H1 (cell line): ENCODE results near the gene PHC2.

Source experiments
- CTCF ChIP-seq, 3 experiments: IDR thresholded peaks; 1 replicate in 2 of 3; 2 replicates in 1 of 3; pipeline versions ENCODE4 v1.5.1 to v1.6.1; 2011; ENCODE audit warnings: low read length in 3 of 3, mild to moderate bottlenecking in 3 of 3, inconsistent platforms in 2 of 3, low read depth in 1 of 3, moderate library complexity in 1 of 3; ENCODE audit not compliant: insufficient read depth in 1 of 3; ENCODE audit errors: control extremely low read depth in 1 of 3
- EP300 ChIP-seq, 2 experiments: IDR thresholded peaks; 1 replicate in 1 of 2; 2 replicates in 1 of 2; pipeline ENCODE4 v1.6.1; 2011 to 2012; ENCODE audit warnings: low read depth in 2 of 2, low read length in 2 of 2, mild to moderate bottlenecking in 2 of 2, borderline replicate concordance in 1 of 2, inconsistent platforms in 1 of 2, moderate library complexity in 1 of 2
- HDAC2 ChIP-seq, 2 experiments: fragments of 300-600 bp in 1 of 2; sonication (generic) in 1 of 2; IDR thresholded peaks; 2 replicates each; pipeline ENCODE4 v1.6.1; 2011 to 2012; ENCODE audit warnings: low read depth in 2 of 2, low read length in 2 of 2, mild to moderate bottlenecking in 2 of 2, moderate library complexity in 2 of 2, borderline replicate concordance in 1 of 2, inconsistent platforms in 1 of 2
- NRF1 ChIP-seq: IDR thresholded peaks from 2 replicates; pipeline ENCODE4 v1.6.1; 2011; ENCODE audit warnings: mild to moderate bottlenecking, low read depth, low read length, improper control_type of control experiment
- RAD21 ChIP-seq, 2 experiments: IDR thresholded peaks in 1 of 2; conservative IDR thresholded peaks in 1 of 2; 2 replicates each; pipeline ENCODE4 v1.6.1; 2011; ENCODE audit warnings: low read depth in 2 of 2, low read length in 2 of 2, improper control_type of control experiment in 1 of 2, inconsistent platforms in 1 of 2, mild to moderate bottlenecking in 1 of 2, moderate library complexity in 1 of 2
- SP1 ChIP-seq: IDR thresholded peaks from 2 replicates; pipeline ENCODE4 v1.6.1; 2011; ENCODE audit warnings: low read depth, low read length
- TAF1 ChIP-seq: IDR thresholded peaks from 2 replicates; pipeline ENCODE4 v1.6.1; 2011; ENCODE audit warnings: mild to moderate bottlenecking, low read depth, low read length
- ZNF274 ChIP-seq: IDR thresholded peaks from 2 replicates; pipeline ENCODE4 v1.7.0; 2012; ENCODE audit warnings: low read length, borderline replicate concordance; ENCODE audit errors: extremely low read depth

- TF ChIP-seq TAF1 (no peak), SP1 (no peak), RAD21 (IDR thresholded peaks at IDR 0.05 in 1 of 2, conservative IDR thresholded peaks at IDR 0.05 in 1 of 2; ENCODE audit: low read depth in 2 of 2, low read length in 2 of 2) (no peak), NRF1 (no peak), HDAC2 (IDR thresholded peaks at IDR 0.05; ENCODE audit: borderline replicate concordance in 1 of 2, low read depth in 2 of 2, low read length in 2 of 2) (no peak), EP300 (IDR thresholded peaks at IDR 0.05; ENCODE audit: borderline replicate concordance in 1 of 2, low read depth in 2 of 2, low read length in 2 of 2) (no peak), CTCF (IDR thresholded peaks at IDR 0.05; ENCODE audit: control extremely low read depth in 1 of 3, insufficient read depth in 1 of 3, low read depth in 1 of 3, low read length in 3 of 3) (no peak), ZNF274 (no peak)
These were observed 80.1 kb downstream of the PHC2 start for GRCh38 chr1:33350611-33351280.
